ENCODE results near the gene C18orf63. TPM values are rescaled to one million over a fixed set of nuclear protein-coding genes. Genes with fewer than 3 reads are reported as not detected.

C18orf63 gene
- total RNA-seq, 1 experiment from 2014 or later: not detected

DNA sequence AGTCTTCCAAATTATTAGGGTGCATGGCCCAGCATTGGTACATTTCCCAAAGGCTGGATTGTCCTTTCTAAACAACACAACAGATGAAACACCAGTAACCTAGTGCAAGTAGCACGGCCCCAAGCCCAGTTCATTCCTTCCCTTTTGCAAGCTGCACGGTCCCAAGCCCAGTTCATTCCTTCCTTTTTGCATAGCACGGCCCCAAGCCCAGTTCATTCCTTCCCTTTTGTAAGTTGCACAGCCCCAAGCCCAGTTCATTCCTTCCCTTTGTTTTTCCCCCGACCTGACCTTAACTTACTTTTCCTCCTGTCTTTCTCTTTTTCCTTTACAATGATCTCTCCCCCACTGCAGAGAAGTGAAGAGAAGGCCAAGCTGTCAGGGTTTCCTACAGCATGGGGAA, 60.9 kb downstream of the C18orf63 start:
- no peak for DNase-seq (ENCODE audit: low spot score)

DNA sequence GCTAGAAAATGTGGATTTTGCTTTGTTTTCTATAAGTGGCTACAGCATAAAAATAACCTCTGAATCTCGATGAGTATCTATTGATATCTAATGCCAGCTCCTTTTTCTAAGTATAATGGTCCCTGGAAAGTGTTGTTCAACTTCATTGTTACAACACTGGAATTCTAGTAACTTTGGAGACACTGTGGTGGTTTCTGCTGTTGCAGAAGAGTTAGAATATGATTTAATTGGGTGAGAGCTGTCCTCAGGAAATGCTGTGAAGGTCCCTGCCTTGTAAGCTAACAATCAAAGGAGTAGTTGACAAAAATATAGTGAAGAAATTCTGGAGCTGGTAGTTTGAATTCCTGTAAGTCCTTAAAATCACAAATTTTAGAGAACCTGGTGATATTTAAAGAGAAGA, 62.1 kb downstream of the C18orf63 start:
- DNase-seq (ENCODE audit: low spot score): no peak

- peak; percentile 61 for DNase-seq (ENCODE audit: low spot score)
Observed at GRCh38 chr18:74378179-74378682, 62.6 kb downstream of the C18orf63 start.

GRCh38 chr18:74380916-74381315, 65.3 kb downstream of the C18orf63 start:
- DNase-seq (ENCODE audit: low spot score): no peak

- no peak for DNase-seq (ENCODE audit: low spot score)
Observed at GRCh38 chr18:74381621-74382295, 66.1 kb downstream of the C18orf63 start.

- no peak for DNase-seq (ENCODE audit: low spot score)
Observed at GRCh38 chr18:74382481-74383017, 66.9 kb downstream of the C18orf63 start.

DNA sequence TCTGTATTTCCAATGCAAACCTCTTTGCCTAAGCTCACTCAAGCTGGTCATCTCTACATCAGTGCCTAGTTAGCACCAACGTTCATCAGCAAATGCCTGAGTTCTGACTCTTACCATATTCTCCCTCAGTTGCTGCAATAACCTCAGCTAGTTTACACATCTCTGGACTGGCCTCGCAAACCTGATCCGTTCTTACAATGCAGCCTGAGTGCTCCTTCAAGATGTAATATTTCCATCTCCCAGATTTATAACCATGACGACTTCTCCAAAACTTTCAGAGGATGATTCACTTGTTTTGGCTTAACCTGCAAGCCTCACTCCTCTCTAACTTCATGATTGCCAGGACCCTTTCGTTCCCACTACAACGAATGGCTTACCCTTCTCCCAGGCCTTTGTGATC, 71.7 kb downstream of the C18orf63 start:
- no peak for DNase-seq (ENCODE audit: low spot score)

DNA sequence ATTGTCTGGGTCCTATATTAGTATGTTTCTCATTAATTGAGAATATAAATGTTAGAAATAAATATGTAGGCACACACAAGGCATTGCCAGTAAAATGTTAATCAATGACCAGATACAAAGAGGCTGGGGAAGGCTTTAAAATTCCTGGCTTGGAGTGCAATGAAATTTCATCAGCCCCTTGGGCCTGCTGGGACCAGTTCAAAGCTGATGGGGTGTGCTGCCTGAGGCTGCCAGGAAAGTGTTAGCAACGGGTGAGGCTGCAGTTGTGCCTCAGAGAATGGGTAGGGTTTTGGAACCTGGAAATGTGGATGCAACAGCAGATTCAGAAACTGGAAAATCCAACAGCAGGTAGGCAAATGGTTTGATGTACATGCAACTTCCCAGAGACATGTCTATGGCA, 72.6 kb downstream of the C18orf63 start:
- DNase-seq (ENCODE audit: low spot score): no peak

DNA sequence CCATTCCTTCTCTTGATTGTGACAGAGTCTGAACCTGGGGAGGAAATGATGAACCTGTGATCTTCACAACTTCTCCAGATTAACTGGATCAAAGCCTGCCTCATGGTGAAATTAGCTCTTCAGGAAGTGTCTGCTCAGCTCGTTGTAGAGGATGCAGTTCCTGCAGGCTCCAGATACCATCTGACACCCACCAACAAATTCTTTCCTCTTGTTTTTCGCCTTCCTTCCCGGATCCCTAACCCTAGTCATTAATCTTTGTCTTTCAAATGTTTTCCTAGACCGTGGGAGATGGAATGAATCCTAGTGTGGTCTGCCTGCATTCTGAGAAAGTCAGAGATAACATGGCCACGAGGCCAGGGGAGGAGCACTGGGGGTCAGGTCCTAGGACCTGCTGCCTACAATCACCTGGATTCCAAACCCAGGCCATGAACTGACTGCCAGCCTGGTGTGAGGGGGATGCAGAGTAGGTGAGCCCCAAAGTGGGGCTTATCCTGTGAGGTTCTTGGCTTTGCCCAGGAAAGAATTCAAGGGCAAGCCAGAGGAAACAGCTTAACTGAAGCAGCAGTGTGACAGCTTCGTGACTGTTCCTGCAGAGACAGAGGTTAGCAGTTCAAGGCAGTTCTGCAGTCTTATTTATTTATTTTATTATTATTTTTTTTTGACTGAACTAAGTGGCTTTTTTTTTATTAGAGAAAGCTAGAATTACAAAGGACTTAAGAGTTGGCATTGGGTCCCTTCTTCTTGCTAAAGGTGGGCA, 73.7 kb downstream of the C18orf63 start:
- DNase-seq (ENCODE audit: low spot score): no peak

- no peak for DNase-seq (ENCODE audit: low spot score)
Observed at GRCh38 chr18:74389991-74390390, 74.4 kb downstream of the C18orf63 start.

DNA sequence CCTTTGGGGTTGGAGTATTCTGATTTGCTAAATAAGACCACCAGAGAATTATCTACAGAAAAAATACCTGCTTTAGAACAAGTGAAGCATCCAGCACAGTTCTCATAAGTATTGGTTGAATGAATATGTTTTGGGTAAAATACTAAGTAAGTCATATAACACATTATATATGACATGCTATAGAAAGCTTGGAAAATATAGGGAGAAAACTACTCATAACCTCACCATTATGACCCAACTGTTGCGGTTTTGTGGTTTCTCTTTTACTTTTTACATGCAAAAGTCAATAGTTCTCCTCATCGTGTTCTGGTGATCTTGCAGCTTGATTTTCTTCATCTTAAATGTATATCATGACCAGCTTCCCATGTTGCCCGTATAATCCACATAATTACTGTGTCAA, 75.3 kb downstream of the C18orf63 start:
- DNase-seq (ENCODE audit: low spot score): no peak

- no peak for DNase-seq (ENCODE audit: low spot score)
Observed at GRCh38 chr18:74392323-74392722, 76.7 kb downstream of the C18orf63 start.

- DNase-seq (ENCODE audit: low spot score): no peak
Observed at GRCh38 chr18:74395006-74395405, 79.4 kb downstream of the C18orf63 start.

DNA sequence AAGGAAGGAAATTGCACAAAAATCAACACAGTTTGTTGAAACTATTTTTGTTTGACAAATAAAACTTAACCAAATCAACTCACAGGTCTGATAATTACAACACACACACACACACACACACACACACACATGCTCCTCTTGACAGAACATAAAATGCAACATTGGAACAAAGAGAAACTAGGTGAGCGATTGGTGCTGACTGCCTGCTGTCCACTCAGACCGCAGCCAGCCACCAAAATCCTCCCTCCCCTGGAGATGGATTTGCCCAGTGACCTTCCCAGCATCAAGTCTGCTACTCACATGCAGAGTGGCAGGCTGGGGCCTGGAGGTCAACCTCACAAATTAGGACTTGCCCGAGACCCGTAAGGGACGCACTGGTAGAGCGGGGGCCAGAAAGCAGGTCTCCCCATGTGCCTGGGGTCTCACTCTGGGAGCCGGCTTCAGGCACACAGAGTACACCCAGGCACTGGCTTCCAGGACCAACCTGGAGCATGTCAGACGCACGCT, 80.1 kb downstream of the C18orf63 start:
- DNase-seq (ENCODE audit: low spot score): no peak

DNA sequence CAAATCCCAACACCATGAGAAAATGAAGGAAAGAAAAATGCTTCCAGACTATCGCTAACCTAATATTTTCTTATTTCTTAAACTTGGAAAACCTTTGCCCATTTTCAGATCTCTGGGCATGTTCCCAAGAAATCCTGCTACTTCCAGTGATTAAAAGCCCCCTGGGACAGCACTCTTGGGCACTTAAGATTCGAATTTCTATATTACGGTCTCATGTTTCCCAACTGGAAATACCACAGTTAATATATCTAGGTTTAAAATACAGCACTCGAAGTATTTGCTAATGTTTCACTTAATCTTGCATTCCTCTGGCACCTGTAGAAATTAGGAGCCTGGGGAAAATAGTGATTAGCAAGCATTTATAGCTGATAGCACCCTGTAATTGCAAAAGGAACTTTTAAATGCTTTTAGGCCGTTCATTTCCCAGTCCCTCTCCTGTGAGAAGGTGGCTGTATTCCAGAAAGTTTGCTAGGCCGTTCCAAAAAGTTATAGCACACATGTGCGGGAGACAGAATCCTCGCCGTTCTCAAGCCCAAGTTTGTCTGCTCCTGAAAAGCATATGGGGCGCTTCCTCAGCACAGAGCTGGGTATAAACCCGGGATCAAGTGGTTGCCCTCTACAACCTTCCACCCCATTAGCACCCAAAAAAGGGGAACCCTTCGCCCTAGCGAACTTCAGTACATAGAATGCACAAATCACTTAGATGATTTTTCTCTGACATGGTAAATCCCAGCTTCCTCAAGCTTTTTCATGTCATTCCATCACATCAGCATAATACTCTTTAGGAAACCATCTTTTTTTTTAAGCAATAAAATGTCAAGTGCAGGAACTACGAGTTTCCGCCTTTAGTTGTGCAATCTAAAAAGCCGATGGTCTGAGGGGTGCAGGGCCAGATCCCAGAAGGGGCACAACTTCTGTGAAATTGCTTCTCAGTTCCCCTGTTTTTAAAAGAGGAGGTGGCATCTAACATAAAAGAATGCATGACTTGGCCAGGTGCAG, 80.8 kb downstream of the C18orf63 start:
- DNase-seq (ENCODE audit: low spot score): no peak

DNA sequence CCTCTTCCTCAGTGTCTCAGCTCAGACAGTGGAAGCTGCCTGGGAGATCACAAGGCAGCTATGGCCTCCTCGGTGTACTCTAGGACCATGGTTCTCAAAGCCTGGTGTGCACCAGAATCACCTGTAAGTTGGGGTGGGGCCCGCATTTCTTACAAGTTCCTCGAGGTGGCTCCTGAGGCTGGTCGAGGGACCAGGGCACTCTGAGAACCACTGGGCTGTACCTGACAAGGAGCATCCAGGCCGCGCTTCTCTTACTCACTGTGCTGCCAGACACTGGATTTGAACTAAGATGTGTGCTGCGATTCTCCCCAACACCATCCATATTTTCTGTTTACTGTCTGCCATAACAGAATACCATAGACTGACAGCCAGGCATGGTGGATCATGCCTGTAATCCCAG, 81.9 kb downstream of the C18orf63 start:
- DNase-seq (ENCODE audit: low spot score): no peak

DNA sequence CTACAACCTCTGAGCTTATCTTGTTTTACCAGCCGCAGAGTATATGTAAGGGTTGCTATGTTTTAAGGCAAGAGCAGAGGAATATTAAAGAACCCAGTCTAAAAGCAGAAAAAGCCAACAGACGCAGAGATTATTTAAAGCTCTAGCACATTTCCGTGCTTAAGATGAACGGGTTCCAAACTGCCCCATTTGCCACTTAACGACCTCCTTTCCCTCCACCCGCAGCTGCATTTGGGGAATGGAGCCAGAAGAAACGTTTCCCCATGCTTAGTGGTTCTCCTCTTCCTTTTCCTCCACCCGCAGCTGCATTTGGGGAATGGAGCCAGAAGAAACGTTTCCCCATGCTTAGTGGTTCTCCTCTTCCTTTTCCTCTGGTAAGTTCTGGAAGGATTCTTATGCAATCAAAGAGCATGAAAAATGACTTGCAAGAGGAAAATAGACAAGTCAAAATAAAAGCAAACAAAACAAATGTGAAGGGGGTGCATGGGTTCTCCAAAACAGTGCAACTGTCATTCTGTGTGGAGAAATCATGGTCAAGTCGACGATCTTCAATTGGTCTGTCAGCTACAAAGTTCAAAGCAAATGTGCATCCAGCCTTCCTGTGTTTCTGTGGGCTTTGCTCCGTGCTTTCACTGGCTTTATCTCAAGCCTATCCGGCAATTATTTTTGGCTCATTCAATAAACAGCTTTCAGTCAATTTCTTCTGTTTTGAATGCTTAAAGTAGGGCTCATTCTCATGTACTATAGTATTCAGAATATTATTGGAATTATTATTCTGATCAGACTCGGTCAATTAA, 83.7 kb downstream of the C18orf63 start:
- DNase-seq (ENCODE audit: low spot score): no peak

DNA sequence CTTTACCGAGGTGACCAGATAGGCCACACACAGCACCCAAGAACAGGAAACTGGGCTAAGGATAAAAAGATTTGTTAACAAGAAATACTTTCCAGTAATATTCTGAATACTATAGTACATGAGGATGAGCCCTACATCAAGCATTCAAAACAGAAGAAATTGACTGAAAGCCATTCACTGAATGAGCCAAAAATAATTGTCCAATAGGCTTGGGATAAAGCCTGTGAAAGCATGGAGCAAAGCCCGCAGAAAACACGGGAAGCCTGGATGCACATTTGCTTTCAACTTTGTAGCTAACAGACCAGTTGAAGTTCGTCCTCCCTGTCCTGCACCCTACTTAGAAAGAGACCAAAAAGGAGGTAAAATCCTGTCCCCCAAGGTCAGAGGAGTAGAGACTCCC, 85.2 kb downstream of the C18orf63 start:
- DNase-seq (ENCODE audit: low spot score): no peak

DNA sequence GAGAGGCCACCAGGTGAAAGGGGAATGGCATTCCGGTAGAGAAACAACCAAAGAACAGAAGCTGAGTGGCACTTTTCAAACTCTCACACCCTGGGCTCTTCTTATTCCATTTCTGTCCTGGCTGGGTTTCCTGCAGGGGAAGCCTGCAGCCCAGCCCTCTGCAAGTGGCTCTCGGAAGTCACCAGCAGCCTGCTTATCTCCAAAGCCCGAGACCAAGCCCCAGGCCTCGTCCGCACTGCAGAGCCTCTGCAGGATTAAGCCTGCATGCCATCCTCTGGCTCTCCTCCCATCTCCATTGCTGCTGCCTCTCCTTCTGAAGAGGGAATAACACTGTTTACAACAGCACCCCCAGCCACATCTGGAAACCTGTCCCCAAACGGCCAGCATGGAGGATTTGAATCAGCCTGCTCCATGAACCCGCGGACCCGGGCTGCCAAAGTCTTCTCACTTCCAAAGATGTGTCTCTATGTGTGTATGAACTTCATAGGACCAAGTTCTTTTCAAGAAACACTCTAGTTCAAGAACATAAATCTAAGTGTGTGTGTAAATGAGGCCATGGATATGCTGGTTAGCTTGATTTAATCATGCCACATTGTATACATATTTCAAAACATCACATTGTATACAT, 87.3 kb downstream of the C18orf63 start:
- no peak for DNase-seq (ENCODE audit: low spot score)

DNA sequence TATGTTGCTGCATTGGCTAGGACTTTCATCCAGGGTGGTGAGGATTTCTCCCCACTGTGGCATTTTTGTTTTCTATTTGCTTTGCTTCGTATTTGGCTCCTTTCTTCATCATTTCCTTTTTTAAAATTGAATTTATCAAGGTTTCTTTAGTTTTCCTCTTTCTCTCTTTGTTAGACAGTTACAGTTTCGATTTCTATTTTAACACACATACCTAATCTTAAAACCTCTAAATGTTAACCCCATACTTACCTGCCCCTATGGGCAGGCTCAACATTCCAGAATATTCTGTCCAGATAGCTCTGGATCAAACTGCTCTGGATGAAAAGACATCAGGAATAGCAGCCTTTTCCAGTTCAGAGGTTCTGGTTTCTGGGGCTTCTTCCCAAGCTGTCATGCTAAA, 92.2 kb downstream of the C18orf63 start:
- DNase-seq (ENCODE audit: low spot score): no peak
